HepG2 (cell line): Measurements from ENCODE around the gene IMPDH1. TPM values are rescaled to one million over a fixed set of nuclear protein-coding genes. Genes with fewer than 3 reads are reported as not detected.

ENCODE experiments used
- CCDC6 ChIP-seq: sonication (generic); formaldehyde crosslinking; IDR thresholded peaks from 2 replicates; pipeline ENCODE4 v1.8.1; 2022; ENCODE audit warnings: mild to moderate bottlenecking, missing genetic modification reagents, moderate library complexity
- CENPT ChIP-seq: sonication (generic); formaldehyde crosslinking; IDR thresholded peaks from 2 replicates; pipeline ENCODE4 v1.8.0; 2022; ENCODE audit warnings: low read depth, mild to moderate bottlenecking, moderate library complexity, missing genetic modification reagents
- CENPX ChIP-seq: sonication (generic); formaldehyde crosslinking; IDR thresholded peaks from 2 replicates; pipeline ENCODE4 v1.9.0; 2021; ENCODE audit warnings: mild to moderate bottlenecking, missing genetic modification reagents, moderate library complexity
- CHD4 ChIP-seq: fragments of 200-600 bp; sonication (generic); IDR thresholded peaks from 2 replicates; pipeline ENCODE4 v1.7.0; 2017; ENCODE audit warnings: mild to moderate bottlenecking, low read length, borderline replicate concordance
- DNMT1 ChIP-seq: sonication (generic); formaldehyde crosslinking; IDR thresholded peaks from 2 replicates; pipeline ENCODE4 v1.5.1; 2020; ENCODE audit warnings: mild to moderate bottlenecking, missing genetic modification reagents
- ELF3 ChIP-seq: IDR thresholded peaks from 2 replicates; pipeline ENCODE4 v1.6.1; 2016; ENCODE audit warnings: missing genetic modification reagents, missing compliant biosample characterization
- HDAC1 ChIP-seq: sonication (generic); formaldehyde crosslinking; IDR thresholded peaks from 2 replicates; pipeline ENCODE4 v1.5.1; 2020; ENCODE audit warnings: mild to moderate bottlenecking, missing genetic modification reagents
- HMGXB4 ChIP-seq, 2 experiments: sonication (generic) in 1 of 2; formaldehyde crosslinking in 1 of 2; IDR thresholded peaks; 2 replicates each; pipeline versions ENCODE4 v1.4.0 to v1.6.1; 2018 to 2020; ENCODE audit warnings: missing genetic modification reagents in 2 of 2, borderline replicate concordance in 1 of 2, low read depth in 1 of 2, mild to moderate bottlenecking in 1 of 2, missing biosample characterization in 1 of 2
- NONO ChIP-seq, 2 experiments: fragments of 450-650 bp in 1 of 2; sonication (generic) in 1 of 2; formaldehyde crosslinking in 1 of 2; IDR thresholded peaks in 1 of 2; conservative IDR thresholded peaks in 1 of 2; 2 replicates each; pipeline versions ENCODE4 v1.6.1 to v1.8.0; 2017 to 2022; ENCODE audit warnings: mild to moderate bottlenecking in 1 of 2, missing genetic modification reagents in 1 of 2, moderate library complexity in 1 of 2
- RAD21 ChIP-seq: fragments of 450-650 bp; formaldehyde crosslinking; IDR thresholded peaks from 2 replicates; pipeline ENCODE4 v1.5.0; 2020; ENCODE audit warnings: mild to moderate bottlenecking
- RARG ChIP-seq: sonication (generic); formaldehyde crosslinking; IDR thresholded peaks from 2 replicates; pipeline ENCODE4 v1.4.0; 2020; ENCODE audit warnings: low read depth, mild to moderate bottlenecking, missing genetic modification reagents
- REXO4 ChIP-seq: sonication (generic); formaldehyde crosslinking; IDR thresholded peaks from 2 replicates; pipeline ENCODE4 v1.8.0; 2022; ENCODE audit warnings: missing genetic modification reagents, mild to moderate bottlenecking, borderline replicate concordance
- SIX4 ChIP-seq: sonication (generic); formaldehyde crosslinking; IDR thresholded peaks from 2 replicates; pipeline ENCODE4 v1.4.0; 2020; ENCODE audit warnings: missing genetic modification reagents
- STAT5B ChIP-seq: sonication (generic); formaldehyde crosslinking; IDR thresholded peaks from 2 replicates; pipeline ENCODE4 v1.4.0; 2020; ENCODE audit warnings: missing genetic modification reagents
- TBX3 ChIP-seq: fragments of 450-650 bp; IDR thresholded peaks from 2 replicates; pipeline ENCODE4 v1.6.1; 2017; ENCODE audit warnings: antibody characterized with exemption, mild to moderate bottlenecking, inconsistent platforms, borderline replicate concordance
- THAP11 ChIP-seq: IDR thresholded peaks from 2 replicates; pipeline ENCODE4 v1.6.1; 2016; ENCODE audit warnings: missing biosample characterization, missing genetic modification reagents
- ZBTB42 ChIP-seq: sonication (generic); formaldehyde crosslinking; IDR thresholded peaks from 2 replicates; pipeline ENCODE4 v1.5.0; 2020; ENCODE audit warnings: mild to moderate bottlenecking, missing genetic modification reagents
- ZNF12 ChIP-seq: sonication (generic); formaldehyde crosslinking; IDR thresholded peaks from 2 replicates; pipeline ENCODE4 v1.5.0; 2020; ENCODE audit warnings: missing genetic modification reagents
- ZNF329 ChIP-seq: sonication (generic); formaldehyde crosslinking; IDR thresholded peaks from 2 replicates; pipeline ENCODE4 v1.9.0; 2021; ENCODE audit warnings: low read depth, mild to moderate bottlenecking, missing genetic modification reagents
- ZNF335 ChIP-seq: sonication (generic); formaldehyde crosslinking; IDR thresholded peaks from 2 replicates; pipeline ENCODE4 v1.4.0; 2020; ENCODE audit warnings: missing genetic modification reagents
- ZNF503 ChIP-seq: sonication (generic); formaldehyde crosslinking; IDR thresholded peaks from 2 replicates; pipeline ENCODE4 v1.4.0; 2020; ENCODE audit warnings: missing genetic modification reagents
- ZNF616 ChIP-seq: sonication (generic); formaldehyde crosslinking; IDR thresholded peaks from 2 replicates; pipeline ENCODE4 v1.5.0; 2020; ENCODE audit warnings: low read depth, mild to moderate bottlenecking, missing genetic modification reagents
- polyA plus RNA-seq, 8 experiments: library from polyadenylated mRNA; depleted of rRNA in 3 of 8; stranded (reverse) in 7 of 8; unstranded in 1 of 8; fragments of >200 nt; fragmentation: Illumina TruSeq in 4 of 8; extraction: Trizol in 4 of 8; gene quantifications; 2 replicates each; pipeline versions ENCODE4 v1.2.1 to v1.2.3, GENCODE V29; 2011 to 2016; ENCODE audit warnings: low read depth in 4 of 8, missing spikeins in 1 of 8, mixed read lengths in 1 of 8; ENCODE audit not compliant: insufficient read depth in 1 of 8
- total RNA-seq, 5 experiments: library from RNA; depleted of rRNA; stranded (reverse); fragments of >200 nt; fragmentation: Illumina TruSeq; extraction: Trizol; gene quantifications; 2 replicates each; pipeline ENCODE4 v1.2.3, GENCODE V29; 2016; ENCODE audit warnings: low read depth in 1 of 5
- TF ChIP-seq, protein P1 (sequence below): sonication (generic); formaldehyde crosslinking; IDR thresholded peaks from 2 replicates; pipeline ENCODE4 v1.8.1; 2023; ENCODE audit warnings: mild to moderate bottlenecking, missing genetic modification reagents
- TF ChIP-seq, protein P2 (sequence below): sonication (generic); formaldehyde crosslinking; IDR thresholded peaks from 2 replicates; pipeline ENCODE4 v1.4.0; 2020; ENCODE audit warnings: missing genetic modification reagents

IMPDH1 gene
- total and polyA plus RNA-seq, 2 of the 13 experiments (the other 11 are each of a cell fraction or from before 2014, with no cell fraction given) = 22.8 to 34.0 TPM

DNA sequence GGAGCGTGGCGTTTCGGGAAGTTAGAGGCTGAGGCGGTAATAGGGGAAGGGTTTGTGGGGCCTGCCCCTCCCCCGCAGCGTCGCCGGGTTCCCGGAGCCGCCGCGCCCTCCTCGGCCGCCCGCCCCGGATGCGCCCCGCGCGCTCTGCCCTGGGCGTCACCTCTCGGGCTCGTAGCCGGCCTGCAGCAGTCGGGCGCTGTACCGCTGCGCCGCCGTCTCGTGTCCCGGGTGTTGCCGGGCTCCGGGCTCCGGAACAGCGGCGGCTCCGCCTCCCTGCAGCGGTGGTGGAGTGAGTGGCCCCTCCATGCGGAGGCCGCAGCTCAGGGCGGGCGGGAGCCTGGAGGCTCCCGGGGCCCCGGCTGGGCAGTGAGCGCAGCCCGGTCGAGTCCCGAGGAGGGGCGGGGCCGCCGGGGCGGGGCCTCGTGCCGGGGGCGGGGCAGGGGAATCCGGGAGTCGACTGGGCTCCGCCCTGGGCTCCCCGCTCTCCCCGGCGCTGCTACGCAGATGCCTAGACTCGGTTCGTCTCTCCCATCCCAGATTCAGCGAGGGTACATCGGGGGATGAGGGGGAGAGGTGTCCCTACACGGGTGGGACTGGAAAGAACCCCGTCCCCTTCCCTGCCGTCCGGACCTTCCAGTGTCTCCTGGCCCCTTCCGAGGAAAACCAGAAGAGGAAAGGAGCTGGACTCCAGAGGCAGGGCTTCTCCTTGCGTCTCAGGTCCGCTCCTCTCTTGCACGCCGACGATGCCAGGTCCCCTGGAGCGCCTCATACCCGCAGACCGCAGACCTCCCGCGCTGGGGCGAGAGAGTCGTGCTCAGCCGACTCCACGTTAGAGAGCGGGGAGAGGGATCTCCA lies at the start of gene IMPDH1 (continued):
- TF ChIP-seq ZNF503 (CRISPR knock-in tag) (no peak; the same call in 1 of the 2 replicates), RARG (no peak), THAP11 (peak; percentile 33; the same call in 1 of the 2 replicates), CENPX (no peak), REXO4 (CRISPR knock-in tag) (no peak), NONO (IDR thresholded peaks at IDR 0.05) (no peak), NONO (CRISPR knock-in tag; conservative IDR thresholded peaks at IDR 0.05) (no peak), ZNF329 (CRISPR knock-in tag) (peak; percentile 67; the same call in 1 of the 2 replicates), HDAC1 (CRISPR knock-in tag) (no peak), ZNF616 (CRISPR knock-in tag) (no peak), ELF3 (CRISPR knock-in tag) (peak; percentile 62; the same call in 1 of the 2 replicates), HMGXB4 (CRISPR knock-in tag; IDR thresholded peaks at IDR 0.05; ENCODE audit: borderline replicate concordance in 1 of 2, low read depth in 1 of 2) (peak; percentile 28 to 64; a peak in 2 of 4 replicates), ZNF12 (no peak), ZBTB42 (no peak), TBX3 (no peak), ZNF335 (CRISPR knock-in tag) (no peak), DNMT1 (CRISPR knock-in tag) (no peak), RAD21 (peak; percentile 16; the same call in 1 of the 2 replicates), STAT5B (CRISPR knock-in tag) (no peak), SIX4 (CRISPR knock-in tag) (no peak), CCDC6 (CRISPR knock-in tag) (no peak), CENPT (CRISPR knock-in tag) (no peak), CHD4 (no peak)
- TF ChIP-seq, protein P1, sequence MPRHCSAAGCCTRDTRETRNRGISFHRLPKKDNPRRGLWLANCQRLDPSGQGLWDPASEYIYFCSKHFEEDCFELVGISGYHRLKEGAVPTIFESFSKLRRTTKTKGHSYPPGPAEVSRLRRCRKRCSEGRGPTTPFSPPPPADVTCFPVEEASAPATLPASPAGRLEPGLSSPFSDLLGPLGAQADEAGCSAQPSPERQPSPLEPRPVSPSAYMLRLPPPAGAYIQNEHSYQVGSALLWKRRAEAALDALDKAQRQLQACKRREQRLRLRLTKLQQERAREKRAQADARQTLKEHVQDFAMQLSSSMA (CRISPR knock-in tag) = no peak
- TF ChIP-seq, protein P2, sequence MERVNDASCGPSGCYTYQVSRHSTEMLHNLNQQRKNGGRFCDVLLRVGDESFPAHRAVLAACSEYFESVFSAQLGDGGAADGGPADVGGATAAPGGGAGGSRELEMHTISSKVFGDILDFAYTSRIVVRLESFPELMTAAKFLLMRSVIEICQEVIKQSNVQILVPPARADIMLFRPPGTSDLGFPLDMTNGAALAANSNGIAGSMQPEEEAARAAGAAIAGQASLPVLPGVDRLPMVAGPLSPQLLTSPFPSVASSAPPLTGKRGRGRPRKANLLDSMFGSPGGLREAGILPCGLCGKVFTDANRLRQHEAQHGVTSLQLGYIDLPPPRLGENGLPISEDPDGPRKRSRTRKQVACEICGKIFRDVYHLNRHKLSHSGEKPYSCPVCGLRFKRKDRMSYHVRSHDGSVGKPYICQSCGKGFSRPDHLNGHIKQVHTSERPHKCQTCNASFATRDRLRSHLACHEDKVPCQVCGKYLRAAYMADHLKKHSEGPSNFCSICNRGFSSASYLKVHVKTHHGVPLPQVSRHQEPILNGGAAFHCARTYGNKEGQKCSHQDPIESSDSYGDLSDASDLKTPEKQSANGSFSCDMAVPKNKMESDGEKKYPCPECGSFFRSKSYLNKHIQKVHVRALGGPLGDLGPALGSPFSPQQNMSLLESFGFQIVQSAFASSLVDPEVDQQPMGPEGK (CRISPR knock-in tag) = no peak
